Inflammatory macrophage treated with lipopolysaccharide for 4 hours (primary cell): ENCODE data around the gene IGF2.
A peak's percentile ranks its signal among the peaks of the same experiment; 100 is the strongest.

Source experiments
- DNase-seq: peaks from one replicate; pipeline ENCODE4 v3.0.0-alpha.2; 2020

Gene IGF2

GRCh38 chr11:2090172-2091111 is 48.7 kb downstream of the IGF2 start:
- no peak for DNase-seq

- DNase-seq, result peak; percentile 64
Observed at GRCh38 chr11:2089536-2090165, 49.5 kb downstream of the IGF2 start.

GRCh38 chr11:2088746-2089535 is 50.2 kb downstream of the IGF2 start:
- DNase-seq, result no peak

DNA sequence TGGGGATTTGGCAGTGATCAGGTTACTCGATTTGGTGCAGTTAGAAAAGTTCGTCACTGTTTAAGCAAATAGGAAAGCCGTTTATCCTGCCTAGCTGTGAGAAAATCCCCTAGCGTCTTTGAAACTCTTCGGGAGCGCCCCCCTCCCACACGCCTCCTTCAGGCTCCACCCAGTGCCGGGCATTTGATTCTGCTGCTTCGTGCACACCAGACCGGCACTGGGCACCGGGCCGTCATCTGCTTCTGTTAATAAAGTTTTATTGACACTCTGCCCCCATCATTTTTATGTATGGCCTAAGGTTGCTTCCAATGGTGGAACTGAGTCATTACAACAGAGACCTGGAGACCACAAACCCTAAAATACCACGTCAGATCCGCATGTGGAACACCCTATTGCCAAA is 50.9 kb downstream of the IGF2 start:
- DNase-seq, result no peak

- DNase-seq, result no peak
Observed at GRCh38 chr11:2086239-2087040, 52.7 kb downstream of the IGF2 start.

DNA sequence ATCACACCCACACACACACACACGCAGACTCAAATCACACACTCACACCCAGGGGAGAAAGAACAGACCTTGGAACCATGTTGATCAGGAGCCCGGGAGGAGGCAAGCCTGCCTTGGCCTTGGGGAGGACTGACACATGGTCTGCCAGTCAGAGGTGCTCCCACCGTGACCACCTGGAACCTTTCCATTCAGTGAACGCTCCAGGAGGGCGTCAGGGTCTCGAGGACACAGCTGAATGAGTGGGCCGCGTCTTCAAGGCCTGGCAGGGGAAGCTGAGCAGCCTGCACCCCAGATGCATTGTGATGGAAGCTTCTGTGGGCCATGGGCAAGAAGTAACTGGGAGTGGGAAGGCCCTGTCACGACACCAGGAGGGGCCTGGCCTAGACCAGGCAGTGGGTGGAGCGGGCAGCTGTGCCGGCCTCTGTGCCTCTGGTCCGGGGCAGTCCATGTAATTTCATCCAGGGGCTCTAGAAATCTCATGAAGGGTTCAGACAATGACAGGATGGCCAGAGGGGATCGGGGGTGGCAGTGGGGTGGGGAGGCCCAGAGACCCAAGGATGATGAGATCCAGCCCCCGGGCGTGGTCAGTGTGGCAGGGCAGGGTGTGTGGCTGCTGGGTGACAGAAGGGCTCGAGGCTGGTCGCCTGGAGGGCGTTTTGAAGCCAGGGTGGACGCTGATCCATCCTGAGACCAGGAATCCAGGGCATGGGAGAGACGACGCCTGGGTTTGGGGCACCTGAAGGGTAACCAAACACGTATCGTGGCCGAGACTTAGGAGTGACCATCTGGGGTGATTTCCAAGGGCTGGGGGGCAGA is 53.7 kb downstream of the IGF2 start:
- no peak for DNase-seq

- DNase-seq, result no peak
Observed at GRCh38 chr11:2084721-2085120, 54.5 kb downstream of the IGF2 start.
